Lung (tissue), 12 donors: ENCODE measurements around the gene FAM210B. TPM values are rescaled to one million over a fixed set of nuclear protein-coding genes. Genes with fewer than 3 reads are reported as not detected.

Experiments used
- ATAC-seq: fragments of 200-7000 bp; cut with Tn5 transposase; one replicate; pipeline ENCODE4 v1.9.1; 2020; ENCODE audit warnings: moderate number of reproducible peaks; ENCODE audit not compliant: insufficient read depth, low FRiP score
- DNase-seq, 3 donors: peaks; one replicate each; pipeline ENCODE4 v3.0.0-alpha.2; 2013 to 2017
- H3K27ac ChIP-seq, 2 donors: one replicate each; pipeline ENCODE4 v1.5.1; 2013; ENCODE audit warnings: mild to moderate bottlenecking in 2 of 2, moderate library complexity in 2 of 2, control low read depth in 1 of 2, inconsistent platforms in 1 of 2, low read depth in 1 of 2, low read length in 1 of 2
- H3K27me3 ChIP-seq, 3 donors: one replicate each; pipeline ENCODE4 v1.5.1; 2013; ENCODE audit warnings: low read length in 2 of 3; ENCODE audit not compliant: control insufficient read depth in 3 of 3, insufficient read depth in 3 of 3
- H3K36me3 ChIP-seq, 4 donors: one replicate each; pipeline ENCODE4 v1.5.1; 2013; ENCODE audit warnings: low read length in 4 of 4, mild to moderate bottlenecking in 1 of 4, moderate library complexity in 1 of 4; ENCODE audit not compliant: control insufficient read depth in 4 of 4, insufficient read depth in 4 of 4
- H3K4me1 ChIP-seq, 5 donors: one replicate each; pipeline ENCODE4 v1.5.1; 2013; ENCODE audit warnings: low read length in 5 of 5, mild to moderate bottlenecking in 2 of 5, moderate library complexity in 1 of 5; ENCODE audit not compliant: control insufficient read depth in 5 of 5, insufficient read depth in 5 of 5
- H3K4me3 ChIP-seq: one replicate; pipeline ENCODE4 v1.5.1; 2013; ENCODE audit warnings: mild to moderate bottlenecking, control low read depth, moderate library complexity
- H3K9ac ChIP-seq, 2 donors: one replicate each; pipeline ENCODE4 v1.5.1; 2013; ENCODE audit warnings: low read length in 2 of 2, control low read depth in 1 of 2; ENCODE audit not compliant: insufficient read depth in 1 of 2
- H3K9me3 ChIP-seq, 4 donors: one replicate each; pipeline ENCODE4 v1.5.1; 2013; ENCODE audit warnings: low read length in 3 of 4, mild to moderate bottlenecking in 1 of 4, moderate library complexity in 1 of 4; ENCODE audit not compliant: control insufficient read depth in 4 of 4, insufficient read depth in 3 of 4
- WGBS, 2 donors: extraction: QIAGEN DNeasy Blood & Tissue Kit; methylation state at CpG; one replicate each; pipeline ENCODE4 v1.1.7; 2013; 5-methylcytosine and 5-hydroxymethylcytosine counted together
- polyA plus RNA-seq, 2 donors: library from polyadenylated mRNA; stranded (reverse); fragments of 200-250 nt; gene quantifications; one replicate each; pipeline ENCODE4 v1.2.1, GENCODE V29; 2013
- total RNA-seq, 2 donors: library from RNA; depleted of rRNA in 1 of 2; stranded (reverse); fragments of >200 nt in 1 of 2; gene quantifications; one replicate each; pipeline ENCODE4 v1.2.1, GENCODE V29; 2014 to 2021
- TF ChIP-seq, protein P1 (sequence below): IDR thresholded peaks from 2 replicates; pipeline ENCODE4 v1.5.1; 2012; ENCODE audit warnings: mild to moderate bottlenecking; ENCODE audit errors: control extremely low read depth, extremely low read depth
- donor health status: control.
- donor health status: control.
- donor health status: Bipolar disorder and iron deficiency.
- donor health status: healthy.
- donor health status: DM: yes; HTN: yes; CAD: no.

FAM210B gene
- total and polyA plus RNA-seq, 4 donors, result 18.7 to 41.7 (median 25.0) TPM

GRCh38 chr20:56345911-56346310 is 12.9 kb upstream of the FAM210B start:
- Histone ChIP-seq H3K27me3 (peaks cover 0 to 22% (median 9%) of the 10 kb centered on the region in 3 donors), H3K27ac (no peak overlapping the region), H3K9me3 (peaks cover 0 to 9% (median 0%) of the 10 kb centered on the region in 4 donors), H3K4me1 (peaks cover 0 to 16% (median 6%) of the 10 kb centered on the region in 5 donors), H3K4me3 (no peak overlapping the region), H3K9ac (no peak overlapping the region), H3K36me3 (no peaks in the 10 kb centered on the region)
- ATAC-seq (no peak), DNase-seq (no peak)
- WGBS, 2 donors, result 83 to 86% methylated on average over 8 of the region's 8 CpGs
- TF ChIP-seq, protein P1, sequence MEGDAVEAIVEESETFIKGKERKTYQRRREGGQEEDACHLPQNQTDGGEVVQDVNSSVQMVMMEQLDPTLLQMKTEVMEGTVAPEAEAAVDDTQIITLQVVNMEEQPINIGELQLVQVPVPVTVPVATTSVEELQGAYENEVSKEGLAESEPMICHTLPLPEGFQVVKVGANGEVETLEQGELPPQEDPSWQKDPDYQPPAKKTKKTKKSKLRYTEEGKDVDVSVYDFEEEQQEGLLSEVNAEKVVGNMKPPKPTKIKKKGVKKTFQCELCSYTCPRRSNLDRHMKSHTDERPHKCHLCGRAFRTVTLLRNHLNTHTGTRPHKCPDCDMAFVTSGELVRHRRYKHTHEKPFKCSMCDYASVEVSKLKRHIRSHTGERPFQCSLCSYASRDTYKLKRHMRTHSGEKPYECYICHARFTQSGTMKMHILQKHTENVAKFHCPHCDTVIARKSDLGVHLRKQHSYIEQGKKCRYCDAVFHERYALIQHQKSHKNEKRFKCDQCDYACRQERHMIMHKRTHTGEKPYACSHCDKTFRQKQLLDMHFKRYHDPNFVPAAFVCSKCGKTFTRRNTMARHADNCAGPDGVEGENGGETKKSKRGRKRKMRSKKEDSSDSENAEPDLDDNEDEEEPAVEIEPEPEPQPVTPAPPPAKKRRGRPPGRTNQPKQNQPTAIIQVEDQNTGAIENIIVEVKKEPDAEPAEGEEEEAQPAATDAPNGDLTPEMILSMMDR, result no peak

DNA sequence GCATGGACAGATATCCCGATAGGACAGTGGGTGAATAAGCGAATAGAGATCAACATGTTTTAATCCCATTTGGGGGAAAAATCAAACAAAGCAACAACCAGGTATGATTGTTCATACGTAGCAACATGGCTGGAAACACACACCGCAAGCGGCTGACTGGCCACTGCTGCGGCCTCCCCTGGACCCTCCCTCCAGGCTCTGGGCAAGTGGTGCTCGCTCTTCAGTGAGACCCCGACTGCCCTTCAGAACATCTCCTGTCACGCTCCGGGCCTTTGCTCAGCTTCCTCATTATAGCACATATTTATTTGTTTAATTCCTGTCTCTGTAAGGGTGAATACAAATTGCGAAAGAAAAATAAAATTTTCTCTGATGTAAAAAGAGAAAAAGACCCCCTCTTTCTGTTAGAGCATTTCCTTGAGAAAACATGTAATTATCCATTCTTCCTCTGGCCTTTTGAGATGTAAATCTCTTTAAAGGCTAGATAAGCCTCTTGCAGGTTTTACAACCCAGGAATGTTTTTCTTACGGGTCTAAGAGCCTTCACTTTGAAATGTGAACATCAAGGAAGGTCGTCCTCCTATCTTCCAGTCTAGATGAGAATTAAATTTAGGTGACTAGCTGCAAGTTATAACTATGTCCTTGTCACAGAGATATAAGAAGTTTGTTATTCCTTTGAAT is 11.0 kb upstream of the FAM210B start:
- ATAC-seq, result no peak
- Histone ChIP-seq H3K9me3 (peaks cover 0 to 7% (median 0%) of the 10 kb centered on the region in 4 donors), H3K9ac (peak overlapping the region in 1 of 2 donors; percentile 3), H3K27me3 (peaks cover 0 to 21% (median 6%) of the 10 kb centered on the region in 3 donors), H3K4me1 (peaks cover 0 to 20% (median 6%) of the 10 kb centered on the region in 5 donors), H3K27ac (no peak overlapping the region), H3K36me3 (no peaks in the 10 kb centered on the region), H3K4me3 (no peak overlapping the region)
- WGBS, 2 donors, result 30 to 54% methylated on average over 13 of the region's 13 CpGs
- DNase-seq, result no peak
- TF ChIP-seq, protein P1, result no peak

- no peak overlapping the region for H3K4me3 ChIP-seq
- H3K36me3 ChIP-seq, result no peaks in the 10 kb centered on the region
- H3K9me3 ChIP-seq, result peaks cover 0 to 5% (median 0%) of the 10 kb centered on the region in 4 donors
- H3K27me3 ChIP-seq, result peaks cover 0 to 16% (median under 1%) of the 10 kb centered on the region in 3 donors
- ATAC-seq (no peak), DNase-seq (peak; percentile 22 to 65 (median 62))
- peak overlapping the region in 1 of 2 donors; percentile 3 for H3K9ac ChIP-seq
- TF ChIP-seq, protein P1, result no peak
- no peak overlapping the region for H3K27ac ChIP-seq
- WGBS, 2 donors, result 11 to 14% methylated on average over 5 of the region's 5 CpGs
- H3K4me1 ChIP-seq, result peaks cover 0 to 20% (median 6%) of the 10 kb centered on the region in 5 donors
These were observed 10.5 kb upstream of the FAM210B start for GRCh38 chr20:56348305-56348693.
